ENCODE data around the gene MPZL1.
A peak's percentile ranks its signal among the peaks of the same experiment; 100 is the strongest.

The MPZL1 gene

DNA sequence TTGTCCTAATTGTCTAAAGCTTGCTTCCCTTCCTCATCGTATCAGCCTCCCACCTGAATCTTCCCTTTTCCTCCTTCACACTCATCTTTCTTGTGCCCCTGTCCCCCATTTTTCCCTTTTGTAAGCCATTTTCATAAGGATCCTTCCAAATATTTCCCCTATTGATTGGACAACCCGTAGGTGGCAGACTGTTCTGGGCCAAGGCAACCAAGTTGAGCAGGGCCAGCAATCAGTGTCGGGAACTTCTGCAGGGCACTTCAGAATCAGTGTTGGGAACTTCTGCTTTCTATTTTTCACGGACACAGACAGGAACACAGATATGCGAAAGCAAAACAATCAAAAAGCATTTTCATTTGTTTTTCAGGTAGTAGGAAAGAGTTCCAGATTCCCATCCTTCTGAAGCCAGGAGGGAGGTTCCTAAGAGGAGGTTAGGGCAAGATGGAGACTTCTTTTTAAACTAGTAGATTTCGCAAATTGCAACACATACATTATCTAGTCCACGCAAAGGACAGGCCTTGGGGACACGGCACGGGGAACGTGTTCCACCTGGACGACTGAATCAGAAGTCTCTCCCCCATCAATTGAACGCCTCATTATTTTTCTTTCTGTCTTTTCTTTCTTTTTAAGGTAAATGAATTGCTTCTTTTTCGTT lies 691 bp upstream of the MPZL1 start:
- TF ChIP-seq CEBPB (IDR thresholded peaks at IDR 0.05), result peak; percentile 25; the same call in 1 of the 2 replicates
- TF ChIP-seq, protein P1, sequence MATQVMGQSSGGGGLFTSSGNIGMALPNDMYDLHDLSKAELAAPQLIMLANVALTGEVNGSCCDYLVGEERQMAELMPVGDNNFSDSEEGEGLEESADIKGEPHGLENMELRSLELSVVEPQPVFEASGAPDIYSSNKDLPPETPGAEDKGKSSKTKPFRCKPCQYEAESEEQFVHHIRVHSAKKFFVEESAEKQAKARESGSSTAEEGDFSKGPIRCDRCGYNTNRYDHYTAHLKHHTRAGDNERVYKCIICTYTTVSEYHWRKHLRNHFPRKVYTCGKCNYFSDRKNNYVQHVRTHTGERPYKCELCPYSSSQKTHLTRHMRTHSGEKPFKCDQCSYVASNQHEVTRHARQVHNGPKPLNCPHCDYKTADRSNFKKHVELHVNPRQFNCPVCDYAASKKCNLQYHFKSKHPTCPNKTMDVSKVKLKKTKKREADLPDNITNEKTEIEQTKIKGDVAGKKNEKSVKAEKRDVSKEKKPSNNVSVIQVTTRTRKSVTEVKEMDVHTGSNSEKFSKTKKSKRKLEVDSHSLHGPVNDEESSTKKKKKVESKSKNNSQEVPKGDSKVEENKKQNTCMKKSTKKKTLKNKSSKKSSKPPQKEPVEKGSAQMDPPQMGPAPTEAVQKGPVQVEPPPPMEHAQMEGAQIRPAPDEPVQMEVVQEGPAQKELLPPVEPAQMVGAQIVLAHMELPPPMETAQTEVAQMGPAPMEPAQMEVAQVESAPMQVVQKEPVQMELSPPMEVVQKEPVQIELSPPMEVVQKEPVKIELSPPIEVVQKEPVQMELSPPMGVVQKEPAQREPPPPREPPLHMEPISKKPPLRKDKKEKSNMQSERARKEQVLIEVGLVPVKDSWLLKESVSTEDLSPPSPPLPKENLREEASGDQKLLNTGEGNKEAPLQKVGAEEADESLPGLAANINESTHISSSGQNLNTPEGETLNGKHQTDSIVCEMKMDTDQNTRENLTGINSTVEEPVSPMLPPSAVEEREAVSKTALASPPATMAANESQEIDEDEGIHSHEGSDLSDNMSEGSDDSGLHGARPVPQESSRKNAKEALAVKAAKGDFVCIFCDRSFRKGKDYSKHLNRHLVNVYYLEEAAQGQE (IDR thresholded peaks at IDR 0.05; ENCODE audit: low read depth), result no peak

DNA sequence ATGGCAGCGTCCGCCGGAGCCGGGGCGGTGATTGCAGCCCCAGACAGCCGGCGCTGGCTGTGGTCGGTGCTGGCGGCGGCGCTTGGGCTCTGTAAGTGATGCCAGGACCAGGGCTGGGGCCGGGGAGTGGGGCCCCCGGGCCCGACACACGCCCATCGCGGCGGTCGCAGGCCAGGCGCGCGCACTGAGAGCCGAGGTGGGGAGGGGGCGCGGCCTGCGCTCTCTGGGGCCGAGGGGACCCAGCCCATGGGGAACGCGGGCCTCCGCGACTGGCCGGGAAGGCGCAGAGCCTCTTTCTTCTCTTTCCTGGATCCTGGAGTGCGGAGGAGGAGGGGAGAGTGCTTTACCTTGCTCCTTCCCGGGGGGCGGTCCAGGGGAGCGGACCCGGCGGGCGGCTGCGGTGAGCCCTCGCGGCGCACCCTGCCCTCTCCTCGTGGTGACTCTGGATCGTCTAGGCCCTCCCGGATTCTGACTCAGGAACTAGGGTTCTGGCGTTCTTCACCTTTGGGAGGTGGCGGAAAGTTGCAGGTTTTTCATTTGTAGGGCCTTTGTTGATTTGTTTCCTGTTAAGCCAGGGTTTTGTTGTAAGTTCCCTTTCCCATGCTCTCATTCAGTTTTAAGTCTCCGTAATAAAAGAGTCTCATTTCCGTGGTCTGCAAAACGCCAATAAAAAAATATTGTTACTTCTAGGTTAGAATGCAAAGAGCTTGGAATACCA lies 529 bp downstream of the MPZL1 start:
- TF ChIP-seq CEBPB (IDR thresholded peaks at IDR 0.05) (no peak), ZBTB7A (IDR thresholded peaks at IDR 0.05; ENCODE audit: low read depth) (peak; percentile 87)

DNA sequence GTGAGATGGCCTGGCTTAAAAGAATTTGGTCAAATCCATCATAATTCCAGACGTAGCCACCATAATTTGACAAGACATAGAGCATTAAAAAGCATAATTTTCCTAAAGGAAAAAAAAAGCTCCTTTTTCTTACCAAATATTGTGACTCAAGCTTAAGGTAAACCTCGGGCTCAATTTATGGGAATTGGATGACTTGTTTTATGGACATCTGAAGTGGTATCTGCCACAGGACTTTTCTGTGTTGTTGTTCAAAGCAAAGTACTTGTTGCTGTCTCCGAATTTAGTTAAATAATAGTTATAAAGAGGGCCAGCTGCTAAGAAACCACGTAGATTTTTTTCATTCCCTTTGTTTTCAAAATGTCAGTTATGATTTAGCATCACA lies 1.1 kb downstream of the MPZL1 start:
- TF ChIP-seq, protein P1 (IDR thresholded peaks at IDR 0.05; ENCODE audit: low read depth), result no peak
- TF ChIP-seq, protein P2, sequence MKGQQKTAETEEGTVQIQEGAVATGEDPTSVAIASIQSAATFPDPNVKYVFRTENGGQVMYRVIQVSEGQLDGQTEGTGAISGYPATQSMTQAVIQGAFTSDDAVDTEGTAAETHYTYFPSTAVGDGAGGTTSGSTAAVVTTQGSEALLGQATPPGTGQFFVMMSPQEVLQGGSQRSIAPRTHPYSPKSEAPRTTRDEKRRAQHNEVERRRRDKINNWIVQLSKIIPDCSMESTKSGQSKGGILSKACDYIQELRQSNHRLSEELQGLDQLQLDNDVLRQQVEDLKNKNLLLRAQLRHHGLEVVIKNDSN (IDR thresholded peaks at IDR 0.05), result no peak

DNA sequence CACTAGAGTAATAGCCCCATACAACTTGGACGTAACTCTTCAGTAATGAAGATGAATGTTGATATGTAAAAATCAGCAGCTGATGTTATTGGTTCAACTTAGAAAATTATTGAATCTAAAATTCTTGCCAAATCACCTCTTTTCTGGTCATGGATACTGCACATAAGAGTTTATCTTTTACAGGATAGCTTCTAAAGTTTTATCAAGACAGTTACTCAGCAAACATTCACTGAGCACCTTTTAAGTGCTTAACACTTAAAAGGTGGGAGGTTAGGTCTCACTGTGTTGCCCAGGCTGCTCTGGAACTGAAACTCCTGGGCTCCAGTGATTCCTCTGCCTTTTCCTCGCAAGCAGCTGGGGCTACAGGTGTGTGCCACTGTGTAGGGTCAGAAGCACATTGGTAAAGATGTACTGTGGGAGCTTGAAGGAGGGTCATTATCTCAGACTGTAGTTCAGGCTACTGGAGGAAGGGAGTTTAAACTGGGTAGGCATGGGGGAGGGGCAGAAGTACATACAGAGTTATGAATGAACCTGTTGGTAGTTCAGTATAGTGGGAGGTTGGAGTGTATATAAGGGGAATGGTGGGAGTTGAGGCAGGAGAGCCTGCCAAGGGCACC lies 2.0 kb downstream of the MPZL1 start:
- no peak for TF ChIP-seq ZBTB7A (IDR thresholded peaks at IDR 0.05; ENCODE audit: low read depth)
- TF ChIP-seq, protein P2 (IDR thresholded peaks at IDR 0.05), result no peak
- no peak for TF ChIP-seq EP300 (IDR thresholded peaks at IDR 0.05; ENCODE audit: borderline replicate concordance)
- no peak for TF ChIP-seq EGR1 (IDR thresholded peaks at IDR 0.05)
- TF ChIP-seq, protein P3, sequence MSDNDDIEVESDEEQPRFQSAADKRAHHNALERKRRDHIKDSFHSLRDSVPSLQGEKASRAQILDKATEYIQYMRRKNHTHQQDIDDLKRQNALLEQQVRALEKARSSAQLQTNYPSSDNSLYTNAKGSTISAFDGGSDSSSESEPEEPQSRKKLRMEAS (IDR thresholded peaks at IDR 0.05), result no peak
- TF ChIP-seq YY1 (IDR thresholded peaks at IDR 0.05; ENCODE audit: low read depth), result no peak
- no peak for TF ChIP-seq TCF12 (IDR thresholded peaks at IDR 0.05; ENCODE audit: low read depth)
- TF ChIP-seq CREB1 (IDR thresholded peaks at IDR 0.05; ENCODE audit: low read depth), result no peak

DNA sequence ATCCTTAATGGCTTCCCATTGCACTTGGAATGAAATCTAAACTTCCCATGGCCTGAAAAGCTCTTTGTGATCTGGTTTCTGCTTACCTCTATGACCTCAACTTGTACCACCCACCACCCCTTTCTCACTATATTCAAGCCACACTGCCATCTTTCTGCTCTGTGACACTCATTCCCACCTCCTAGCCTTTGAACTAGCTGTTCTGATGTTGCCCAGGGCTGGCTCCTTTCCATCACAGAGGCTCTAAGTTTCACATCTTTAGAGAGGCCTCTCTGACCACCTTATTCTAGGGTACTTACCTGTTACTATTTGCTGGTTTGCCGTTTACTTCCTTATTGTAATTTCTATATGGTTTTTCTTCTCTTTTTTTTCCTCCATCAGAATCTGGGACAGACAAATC lies 4.2 kb downstream of the MPZL1 start:
- TF ChIP-seq EP300 (IDR thresholded peaks at IDR 0.05; ENCODE audit: borderline replicate concordance) (no peak), FOXM1 (IDR thresholded peaks at IDR 0.05; ENCODE audit: borderline replicate concordance, low read depth) (no peak), EGR1 (IDR thresholded peaks at IDR 0.05) (no peak), CREB1 (IDR thresholded peaks at IDR 0.05; ENCODE audit: low read depth) (no peak), YY1 (IDR thresholded peaks at IDR 0.05; ENCODE audit: low read depth) (no peak), ZBTB7A (IDR thresholded peaks at IDR 0.05; ENCODE audit: low read depth) (no peak), NFIC (IDR thresholded peaks at IDR 0.05) (no peak), TAF1 (IDR thresholded peaks at IDR 0.05; ENCODE audit: low read depth) (no peak), RAD21 (IDR thresholded peaks at IDR 0.05; ENCODE audit: low read depth) (no peak), TCF12 (IDR thresholded peaks at IDR 0.05; ENCODE audit: low read depth) (no peak), CEBPB (IDR thresholded peaks at IDR 0.05) (no peak), TEAD4 (IDR thresholded peaks at IDR 0.05) (no peak)
- TF ChIP-seq, protein P1 (IDR thresholded peaks at IDR 0.05; ENCODE audit: low read depth), result no peak
- TF ChIP-seq, protein P3 (IDR thresholded peaks at IDR 0.05), result no peak
- TF ChIP-seq, protein P2 (IDR thresholded peaks at IDR 0.05), result no peak
